ENCODE data around the gene PMAIP1.

The PMAIP1 gene

GRCh38 chr18:59881728-59882656 is 17.8 kb upstream of the PMAIP1 start:
- Histone ChIP-seq H3K4me3 (replicated peaks; ENCODE audit: insufficient read depth, low read length) (no peak overlapping the region), H3K27me3 (ENCODE audit: insufficient read depth, poor library complexity, severe bottlenecking) (no peaks in the 10 kb centered on the region), H3K27ac (replicated peaks) (peak overlapping the region; percentile 59)
- peak in 1 of 2 experiments; percentile 67 for DNase-seq (ENCODE audit: low read depth in 1 of 2, low spot score in 1 of 2)
- TF ChIP-seq GABPA (IDR thresholded peaks at IDR 0.05; ENCODE audit: low read depth): no peak
- TF ChIP-seq, protein P1, sequence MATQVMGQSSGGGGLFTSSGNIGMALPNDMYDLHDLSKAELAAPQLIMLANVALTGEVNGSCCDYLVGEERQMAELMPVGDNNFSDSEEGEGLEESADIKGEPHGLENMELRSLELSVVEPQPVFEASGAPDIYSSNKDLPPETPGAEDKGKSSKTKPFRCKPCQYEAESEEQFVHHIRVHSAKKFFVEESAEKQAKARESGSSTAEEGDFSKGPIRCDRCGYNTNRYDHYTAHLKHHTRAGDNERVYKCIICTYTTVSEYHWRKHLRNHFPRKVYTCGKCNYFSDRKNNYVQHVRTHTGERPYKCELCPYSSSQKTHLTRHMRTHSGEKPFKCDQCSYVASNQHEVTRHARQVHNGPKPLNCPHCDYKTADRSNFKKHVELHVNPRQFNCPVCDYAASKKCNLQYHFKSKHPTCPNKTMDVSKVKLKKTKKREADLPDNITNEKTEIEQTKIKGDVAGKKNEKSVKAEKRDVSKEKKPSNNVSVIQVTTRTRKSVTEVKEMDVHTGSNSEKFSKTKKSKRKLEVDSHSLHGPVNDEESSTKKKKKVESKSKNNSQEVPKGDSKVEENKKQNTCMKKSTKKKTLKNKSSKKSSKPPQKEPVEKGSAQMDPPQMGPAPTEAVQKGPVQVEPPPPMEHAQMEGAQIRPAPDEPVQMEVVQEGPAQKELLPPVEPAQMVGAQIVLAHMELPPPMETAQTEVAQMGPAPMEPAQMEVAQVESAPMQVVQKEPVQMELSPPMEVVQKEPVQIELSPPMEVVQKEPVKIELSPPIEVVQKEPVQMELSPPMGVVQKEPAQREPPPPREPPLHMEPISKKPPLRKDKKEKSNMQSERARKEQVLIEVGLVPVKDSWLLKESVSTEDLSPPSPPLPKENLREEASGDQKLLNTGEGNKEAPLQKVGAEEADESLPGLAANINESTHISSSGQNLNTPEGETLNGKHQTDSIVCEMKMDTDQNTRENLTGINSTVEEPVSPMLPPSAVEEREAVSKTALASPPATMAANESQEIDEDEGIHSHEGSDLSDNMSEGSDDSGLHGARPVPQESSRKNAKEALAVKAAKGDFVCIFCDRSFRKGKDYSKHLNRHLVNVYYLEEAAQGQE (IDR thresholded peaks at IDR 0.05; ENCODE audit: insufficient replicate concordance, low read depth): no peak
- no peak for TF ChIP-seq POLR2AphosphoS5 (IDR thresholded peaks at IDR 0.05; ENCODE audit: low read depth)
- TF ChIP-seq, protein P2, sequence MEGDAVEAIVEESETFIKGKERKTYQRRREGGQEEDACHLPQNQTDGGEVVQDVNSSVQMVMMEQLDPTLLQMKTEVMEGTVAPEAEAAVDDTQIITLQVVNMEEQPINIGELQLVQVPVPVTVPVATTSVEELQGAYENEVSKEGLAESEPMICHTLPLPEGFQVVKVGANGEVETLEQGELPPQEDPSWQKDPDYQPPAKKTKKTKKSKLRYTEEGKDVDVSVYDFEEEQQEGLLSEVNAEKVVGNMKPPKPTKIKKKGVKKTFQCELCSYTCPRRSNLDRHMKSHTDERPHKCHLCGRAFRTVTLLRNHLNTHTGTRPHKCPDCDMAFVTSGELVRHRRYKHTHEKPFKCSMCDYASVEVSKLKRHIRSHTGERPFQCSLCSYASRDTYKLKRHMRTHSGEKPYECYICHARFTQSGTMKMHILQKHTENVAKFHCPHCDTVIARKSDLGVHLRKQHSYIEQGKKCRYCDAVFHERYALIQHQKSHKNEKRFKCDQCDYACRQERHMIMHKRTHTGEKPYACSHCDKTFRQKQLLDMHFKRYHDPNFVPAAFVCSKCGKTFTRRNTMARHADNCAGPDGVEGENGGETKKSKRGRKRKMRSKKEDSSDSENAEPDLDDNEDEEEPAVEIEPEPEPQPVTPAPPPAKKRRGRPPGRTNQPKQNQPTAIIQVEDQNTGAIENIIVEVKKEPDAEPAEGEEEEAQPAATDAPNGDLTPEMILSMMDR (IDR thresholded peaks at IDR 0.05; ENCODE audit: insufficient read depth, low read length): no peak
- peak; percentile 52; the same call in 1 of the 2 replicates for TF ChIP-seq SPI1 (IDR thresholded peaks at IDR 0.05; ENCODE audit: borderline replicate concordance, low read depth)

- no peak for DNase-seq (ENCODE audit: low read depth in 1 of 2, low spot score in 1 of 2)
- TF ChIP-seq, protein P1 (IDR thresholded peaks at IDR 0.05; ENCODE audit: insufficient replicate concordance, low read depth): no peak
- TF ChIP-seq SPI1 (IDR thresholded peaks at IDR 0.05; ENCODE audit: borderline replicate concordance, low read depth) (no peak), POLR2AphosphoS5 (IDR thresholded peaks at IDR 0.05; ENCODE audit: low read depth) (no peak), GABPA (IDR thresholded peaks at IDR 0.05; ENCODE audit: low read depth) (no peak)
- TF ChIP-seq, protein P2 (IDR thresholded peaks at IDR 0.05; ENCODE audit: insufficient read depth, low read length): no peak
- Histone ChIP-seq H3K27ac (replicated peaks) (no peak overlapping the region), H3K27me3 (ENCODE audit: insufficient read depth, poor library complexity, severe bottlenecking) (no peaks in the 10 kb centered on the region), H3K4me3 (replicated peaks; ENCODE audit: insufficient read depth, low read length) (no peak overlapping the region)
These were observed 15.4 kb upstream of the PMAIP1 start for GRCh38 chr18:59884351-59884750.

GRCh38 chr18:59885579-59886163 is 14.1 kb upstream of the PMAIP1 start:
- TF ChIP-seq SPI1 (IDR thresholded peaks at IDR 0.05; ENCODE audit: borderline replicate concordance, low read depth) (peak; percentile 99), GABPA (IDR thresholded peaks at IDR 0.05; ENCODE audit: low read depth) (no peak), POLR2AphosphoS5 (IDR thresholded peaks at IDR 0.05; ENCODE audit: low read depth) (no peak)
- TF ChIP-seq, protein P2 (IDR thresholded peaks at IDR 0.05; ENCODE audit: insufficient read depth, low read length): no peak
- TF ChIP-seq, protein P1 (IDR thresholded peaks at IDR 0.05; ENCODE audit: insufficient replicate concordance, low read depth): no peak
- Histone ChIP-seq H3K4me3 (replicated peaks; ENCODE audit: insufficient read depth, low read length) (no peak overlapping the region), H3K27me3 (ENCODE audit: insufficient read depth, poor library complexity, severe bottlenecking) (no peaks in the 10 kb centered on the region), H3K27ac (replicated peaks) (peak overlapping the region; percentile 18; the same call in 1 of the 2 replicates)
- DNase-seq (ENCODE audit: low read depth in 1 of 2, low spot score in 1 of 2): peak in 1 of 2 experiments; percentile 48
